Astrocyte of the hippocampus (primary cell): ENCODE data around the gene SERPINC1.
"Not testable (repeated sequence)": the region's sequence is repeated elsewhere in the genome, so short reads cannot be mapped to it uniquely, and the experiment has no call there.

Source experiments
- DNase-seq: peaks from one replicate; pipeline ENCODE4 v3.0.0; 2011; ENCODE audit warnings: low read depth, low spot score

Gene SERPINC1

GRCh38 chr1:173917149-173917548 lies at the start of gene SERPINC1:
TSS of gene SERPINC1 (minus strand) at chr1:173917327. CDS start at chr1:173917259, 68 bp downstream.
- no peak for DNase-seq

- DNase-seq = not testable (repeated sequence)
Observed at GRCh38 chr1:173965896-173966295, 48.8 kb upstream of the SERPINC1 start.

GRCh38 chr1:173963477-173963876 lies 46.4 kb upstream of the SERPINC1 start:
- no peak for DNase-seq

GRCh38 chr1:173960625-173961024 lies 43.5 kb upstream of the SERPINC1 start:
- DNase-seq = no peak

GRCh38 chr1:173954179-173954578 lies 37.1 kb upstream of the SERPINC1 start:
- peak; percentile 42 for DNase-seq

- no peak for DNase-seq
Observed at GRCh38 chr1:173948594-173948993, 31.5 kb upstream of the SERPINC1 start.

GRCh38 chr1:173946380-173946921 lies 29.3 kb upstream of the SERPINC1 start:
- DNase-seq = no peak

- DNase-seq = no peak
Observed at GRCh38 chr1:173937062-173937461, 19.9 kb upstream of the SERPINC1 start.

GRCh38 chr1:173934440-173934839 lies 17.3 kb upstream of the SERPINC1 start:
- peak; percentile 67 for DNase-seq

- not testable (repeated sequence) for DNase-seq
Observed at GRCh38 chr1:173930541-173930940, 13.4 kb upstream of the SERPINC1 start.

GRCh38 chr1:173925306-173926242 lies 8.4 kb upstream of the SERPINC1 start:
- no peak for DNase-seq

- no peak for DNase-seq
Observed at GRCh38 chr1:173920861-173921260, 3.7 kb upstream of the SERPINC1 start.

- DNase-seq = no peak
Observed at GRCh38 chr1:173917635-173918493, 737 bp upstream of the SERPINC1 start.

- DNase-seq = no peak
Observed at GRCh38 chr1:173916667-173917066, 460 bp downstream of the SERPINC1 start.

- DNase-seq = no peak
Observed at GRCh38 chr1:173915596-173915995, 1.5 kb downstream of the SERPINC1 start.

GRCh38 chr1:173914366-173914871 lies 2.7 kb downstream of the SERPINC1 start:
- no peak for DNase-seq

GRCh38 chr1:173913111-173913510 lies 4.0 kb downstream of the SERPINC1 start:
- DNase-seq = no peak

- DNase-seq = no peak
Observed at GRCh38 chr1:173903827-173904531, 13.1 kb downstream of the SERPINC1 start.

- no peak for DNase-seq
Observed at GRCh38 chr1:173900992-173901391, 16.1 kb downstream of the SERPINC1 start.

- no peak for DNase-seq
Observed at GRCh38 chr1:173900427-173900826, 16.7 kb downstream of the SERPINC1 start.

GRCh38 chr1:173894189-173894588 lies 22.9 kb downstream of the SERPINC1 start:
- no peak for DNase-seq
